ENCODE results near the gene CELF5.

DNA sequence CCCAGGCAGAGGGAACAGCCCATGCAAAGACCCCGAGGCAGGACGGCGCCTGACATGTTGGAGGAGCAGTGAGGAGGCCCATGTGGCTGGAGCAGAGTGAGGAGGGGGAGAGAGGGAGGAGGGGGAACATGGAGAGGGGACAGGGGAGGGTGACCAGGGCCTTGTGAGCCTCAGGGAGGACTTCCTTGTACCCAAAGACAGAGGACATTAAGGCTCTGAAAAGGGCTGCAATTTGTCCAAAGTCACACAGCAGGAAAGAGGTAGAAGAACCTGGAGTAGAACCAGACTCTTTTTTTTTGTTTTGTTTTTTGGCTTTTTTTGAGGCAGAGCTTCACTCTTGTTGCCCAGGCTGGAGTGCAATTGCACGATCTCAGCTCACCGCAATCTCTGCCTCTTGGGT lies 67.2 kb downstream of the CELF5 start:
- no peak for TF ChIP-seq PBX3 (IDR thresholded peaks at IDR 0.05; ENCODE audit: insufficient replicate concordance, low read depth, low read length)
- no peak for TF ChIP-seq BCL3 (IDR thresholded peaks at IDR 0.05; ENCODE audit: borderline replicate concordance, insufficient read depth, low read depth, low read length, poor library complexity, severe bottlenecking)
- TF ChIP-seq, protein P1, sequence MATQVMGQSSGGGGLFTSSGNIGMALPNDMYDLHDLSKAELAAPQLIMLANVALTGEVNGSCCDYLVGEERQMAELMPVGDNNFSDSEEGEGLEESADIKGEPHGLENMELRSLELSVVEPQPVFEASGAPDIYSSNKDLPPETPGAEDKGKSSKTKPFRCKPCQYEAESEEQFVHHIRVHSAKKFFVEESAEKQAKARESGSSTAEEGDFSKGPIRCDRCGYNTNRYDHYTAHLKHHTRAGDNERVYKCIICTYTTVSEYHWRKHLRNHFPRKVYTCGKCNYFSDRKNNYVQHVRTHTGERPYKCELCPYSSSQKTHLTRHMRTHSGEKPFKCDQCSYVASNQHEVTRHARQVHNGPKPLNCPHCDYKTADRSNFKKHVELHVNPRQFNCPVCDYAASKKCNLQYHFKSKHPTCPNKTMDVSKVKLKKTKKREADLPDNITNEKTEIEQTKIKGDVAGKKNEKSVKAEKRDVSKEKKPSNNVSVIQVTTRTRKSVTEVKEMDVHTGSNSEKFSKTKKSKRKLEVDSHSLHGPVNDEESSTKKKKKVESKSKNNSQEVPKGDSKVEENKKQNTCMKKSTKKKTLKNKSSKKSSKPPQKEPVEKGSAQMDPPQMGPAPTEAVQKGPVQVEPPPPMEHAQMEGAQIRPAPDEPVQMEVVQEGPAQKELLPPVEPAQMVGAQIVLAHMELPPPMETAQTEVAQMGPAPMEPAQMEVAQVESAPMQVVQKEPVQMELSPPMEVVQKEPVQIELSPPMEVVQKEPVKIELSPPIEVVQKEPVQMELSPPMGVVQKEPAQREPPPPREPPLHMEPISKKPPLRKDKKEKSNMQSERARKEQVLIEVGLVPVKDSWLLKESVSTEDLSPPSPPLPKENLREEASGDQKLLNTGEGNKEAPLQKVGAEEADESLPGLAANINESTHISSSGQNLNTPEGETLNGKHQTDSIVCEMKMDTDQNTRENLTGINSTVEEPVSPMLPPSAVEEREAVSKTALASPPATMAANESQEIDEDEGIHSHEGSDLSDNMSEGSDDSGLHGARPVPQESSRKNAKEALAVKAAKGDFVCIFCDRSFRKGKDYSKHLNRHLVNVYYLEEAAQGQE (IDR thresholded peaks at IDR 0.05; ENCODE audit: low read depth, low read length) = no peak
- TF ChIP-seq, protein P2, sequence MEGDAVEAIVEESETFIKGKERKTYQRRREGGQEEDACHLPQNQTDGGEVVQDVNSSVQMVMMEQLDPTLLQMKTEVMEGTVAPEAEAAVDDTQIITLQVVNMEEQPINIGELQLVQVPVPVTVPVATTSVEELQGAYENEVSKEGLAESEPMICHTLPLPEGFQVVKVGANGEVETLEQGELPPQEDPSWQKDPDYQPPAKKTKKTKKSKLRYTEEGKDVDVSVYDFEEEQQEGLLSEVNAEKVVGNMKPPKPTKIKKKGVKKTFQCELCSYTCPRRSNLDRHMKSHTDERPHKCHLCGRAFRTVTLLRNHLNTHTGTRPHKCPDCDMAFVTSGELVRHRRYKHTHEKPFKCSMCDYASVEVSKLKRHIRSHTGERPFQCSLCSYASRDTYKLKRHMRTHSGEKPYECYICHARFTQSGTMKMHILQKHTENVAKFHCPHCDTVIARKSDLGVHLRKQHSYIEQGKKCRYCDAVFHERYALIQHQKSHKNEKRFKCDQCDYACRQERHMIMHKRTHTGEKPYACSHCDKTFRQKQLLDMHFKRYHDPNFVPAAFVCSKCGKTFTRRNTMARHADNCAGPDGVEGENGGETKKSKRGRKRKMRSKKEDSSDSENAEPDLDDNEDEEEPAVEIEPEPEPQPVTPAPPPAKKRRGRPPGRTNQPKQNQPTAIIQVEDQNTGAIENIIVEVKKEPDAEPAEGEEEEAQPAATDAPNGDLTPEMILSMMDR (IDR thresholded peaks at IDR 0.05 in 2 of 3, conservative IDR thresholded peaks at IDR 0.05 in 1 of 3; ENCODE audit: control insufficient read depth in 2 of 3, extremely low read depth in 1 of 3, insufficient read depth in 1 of 3, low read depth in 3 of 3, low read length in 3 of 3) = no peak
- TF ChIP-seq SPI1 (IDR thresholded peaks at IDR 0.05; ENCODE audit: borderline replicate concordance, insufficient read depth, low read depth, low read length) = no peak
- no peak for TF ChIP-seq SMC3 (IDR thresholded peaks at IDR 0.05; ENCODE audit: borderline replicate concordance, low read length)
- TF ChIP-seq SP1 (IDR thresholded peaks at IDR 0.05; ENCODE audit: low read depth, low read length) = no peak
- no peak for TF ChIP-seq NFIC (IDR thresholded peaks at IDR 0.05; ENCODE audit: low read depth, low read length)
- TF ChIP-seq, protein P3, sequence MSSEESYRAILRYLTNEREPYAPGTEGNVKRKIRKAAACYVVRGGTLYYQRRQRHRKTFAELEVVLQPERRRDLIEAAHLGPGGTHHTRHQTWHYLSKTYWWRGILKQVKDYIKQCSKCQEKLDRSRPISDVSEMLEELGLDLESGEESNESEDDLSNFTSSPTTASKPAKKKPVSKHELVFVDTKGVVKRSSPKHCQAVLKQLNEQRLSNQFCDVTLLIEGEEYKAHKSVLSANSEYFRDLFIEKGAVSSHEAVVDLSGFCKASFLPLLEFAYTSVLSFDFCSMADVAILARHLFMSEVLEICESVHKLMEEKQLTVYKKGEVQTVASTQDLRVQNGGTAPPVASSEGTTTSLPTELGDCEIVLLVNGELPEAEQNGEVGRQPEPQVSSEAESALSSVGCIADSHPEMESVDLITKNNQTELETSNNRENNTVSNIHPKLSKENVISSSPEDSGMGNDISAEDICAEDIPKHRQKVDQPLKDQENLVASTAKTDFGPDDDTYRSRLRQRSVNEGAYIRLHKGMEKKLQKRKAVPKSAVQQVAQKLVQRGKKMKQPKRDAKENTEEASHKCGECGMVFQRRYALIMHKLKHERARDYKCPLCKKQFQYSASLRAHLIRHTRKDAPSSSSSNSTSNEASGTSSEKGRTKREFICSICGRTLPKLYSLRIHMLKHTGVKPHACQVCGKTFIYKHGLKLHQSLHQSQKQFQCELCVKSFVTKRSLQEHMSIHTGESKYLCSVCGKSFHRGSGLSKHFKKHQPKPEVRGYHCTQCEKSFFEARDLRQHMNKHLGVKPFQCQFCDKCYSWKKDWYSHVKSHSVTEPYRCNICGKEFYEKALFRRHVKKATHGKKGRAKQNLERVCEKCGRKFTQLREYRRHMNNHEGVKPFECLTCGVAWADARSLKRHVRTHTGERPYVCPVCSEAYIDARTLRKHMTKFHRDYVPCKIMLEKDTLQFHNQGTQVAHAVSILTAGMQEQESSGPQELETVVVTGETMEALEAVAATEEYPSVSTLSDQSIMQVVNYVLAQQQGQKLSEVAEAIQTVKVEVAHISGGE (CRISPR knock-in tag; IDR thresholded peaks at IDR 0.05) = no peak
- TF ChIP-seq CHD2 (IDR thresholded peaks at IDR 0.05; ENCODE audit: borderline replicate concordance, low read depth, low read length) = no peak
